ENCODE results near the gene RPS6KA4. TPM values are rescaled to one million over a fixed set of nuclear protein-coding genes. Genes with fewer than 3 reads are reported as not detected.

The RPS6KA4 gene
- total and polyA plus RNA-seq, 2 of the 13 experiments (the other 11 are each of a cell fraction or from before 2014, with no cell fraction given), result 8.9 to 14.2 TPM

- TF ChIP-seq MXD1 (CRISPR knock-in tag; IDR thresholded peaks at IDR 0.05) (peak; percentile 73), ZNF329 (CRISPR knock-in tag; IDR thresholded peaks at IDR 0.05; ENCODE audit: low read depth) (no peak), ZFP91 (CRISPR knock-in tag; IDR thresholded peaks at IDR 0.05; ENCODE audit: borderline replicate concordance) (peak; percentile 65), MYNN (CRISPR knock-in tag; IDR thresholded peaks at IDR 0.05; ENCODE audit: low read depth) (no peak), GMEB1 (CRISPR knock-in tag; IDR thresholded peaks at IDR 0.05; ENCODE audit: borderline replicate concordance) (peak; percentile 74), SALL2 (CRISPR knock-in tag; IDR thresholded peaks at IDR 0.05) (peak; percentile 40; the same call in 1 of the 2 replicates), FIP1L1 (IDR thresholded peaks at IDR 0.05; ENCODE audit: borderline replicate concordance, insufficient read depth, low read depth, low read length) (0 out of 2 replicates have a peak, but pooled peaks have one; percentile 37), HOXA3 (CRISPR knock-in tag; IDR thresholded peaks at IDR 0.05) (peak; percentile 50; the same call in 1 of the 2 replicates), HIC2 (CRISPR knock-in tag; IDR thresholded peaks at IDR 0.05; ENCODE audit: low read depth) (peak; percentile 85), MED1 (CRISPR knock-in tag; IDR thresholded peaks at IDR 0.05) (no peak), HOXA9 (CRISPR knock-in tag; IDR thresholded peaks at IDR 0.05; ENCODE audit: borderline replicate concordance) (0 out of 2 replicates have a peak, but pooled peaks have one; percentile 54), ZNF768 (CRISPR knock-in tag; IDR thresholded peaks at IDR 0.05) (peak; percentile 61; the same call in 1 of the 2 replicates), EP300 (IDR thresholded peaks at IDR 0.05; ENCODE audit: low read depth in 2 of 2, low read length in 2 of 2) (0 out of 4 replicates have a peak, but pooled peaks of 1 of the 2 experiments have one; percentile 5), EP300 (CRISPR knock-in tag; IDR thresholded peaks at IDR 0.05; ENCODE audit: borderline replicate concordance) (no peak), ZNF781 (CRISPR knock-in tag; IDR thresholded peaks at IDR 0.05; ENCODE audit: borderline replicate concordance, not compliant biosample characterization) (no peak), NRL (CRISPR knock-in tag; IDR thresholded peaks at IDR 0.05; ENCODE audit: borderline replicate concordance) (peak; percentile 53; the same call in 1 of the 2 replicates), NR2C2 (CRISPR knock-in tag; IDR thresholded peaks at IDR 0.05; ENCODE audit: borderline replicate concordance) (peak; percentile 16; the same call in 1 of the 2 replicates), ZBTB14 (CRISPR knock-in tag; IDR thresholded peaks at IDR 0.05) (no peak)
Measured at GRCh38 chr11:64317961-64318765, 40.8 kb upstream of the RPS6KA4 start, which contains the start of gene PRDX5 (continued).
